ENCODE data around the gene PIP5K1C. TPM values are rescaled to one million over a fixed set of nuclear protein-coding genes. Genes with fewer than 3 reads are reported as not detected.
A peak's percentile ranks its signal among the peaks of the same experiment; 100 is the strongest.

PIP5K1C gene
- total RNA-seq, 1 donor from 2014 or later, result 75.7 TPM

DNA sequence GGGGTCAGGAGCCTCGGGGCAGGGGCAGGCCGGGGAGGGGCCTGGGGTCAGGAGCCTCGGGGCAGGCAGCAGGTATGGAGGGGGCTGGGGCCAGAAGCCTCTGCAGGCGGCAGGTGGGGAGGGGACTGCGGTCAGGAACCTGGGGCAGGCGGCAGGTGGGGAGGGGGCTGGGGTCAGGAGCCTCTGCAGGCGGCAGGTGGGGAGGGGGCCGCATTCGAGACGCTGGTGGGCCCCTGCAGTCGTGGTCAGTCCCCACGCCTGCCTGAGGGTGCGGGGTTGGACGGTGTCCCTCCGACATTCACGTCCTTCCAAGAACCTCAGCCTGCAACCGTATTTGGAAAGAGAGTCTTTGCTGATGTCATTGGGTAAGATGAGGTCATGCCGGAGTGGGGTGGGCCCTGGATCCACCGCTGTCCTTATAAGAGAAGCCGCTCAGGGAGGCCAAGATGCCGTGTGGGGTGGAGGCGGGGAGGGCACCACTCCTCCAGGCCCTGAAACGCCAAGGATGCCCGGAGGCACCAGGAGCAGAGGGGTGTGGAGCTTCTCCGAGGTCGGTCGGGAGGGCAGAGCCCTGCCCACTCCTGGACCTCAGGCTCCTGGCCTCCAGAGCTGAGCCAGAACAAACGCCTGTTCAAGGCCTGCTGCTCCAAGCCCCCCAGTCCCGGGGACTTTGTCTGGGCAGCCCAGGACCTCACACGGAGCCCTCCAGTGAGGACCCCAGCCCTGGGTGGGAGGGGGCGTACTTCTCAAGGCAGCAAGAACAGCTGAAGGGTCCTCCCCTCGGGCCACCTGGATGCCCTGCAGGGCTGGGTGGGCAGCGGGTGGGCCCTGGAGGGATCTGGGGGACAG, 30.1 kb downstream of the PIP5K1C start:
- TF ChIP-seq, protein P1, sequence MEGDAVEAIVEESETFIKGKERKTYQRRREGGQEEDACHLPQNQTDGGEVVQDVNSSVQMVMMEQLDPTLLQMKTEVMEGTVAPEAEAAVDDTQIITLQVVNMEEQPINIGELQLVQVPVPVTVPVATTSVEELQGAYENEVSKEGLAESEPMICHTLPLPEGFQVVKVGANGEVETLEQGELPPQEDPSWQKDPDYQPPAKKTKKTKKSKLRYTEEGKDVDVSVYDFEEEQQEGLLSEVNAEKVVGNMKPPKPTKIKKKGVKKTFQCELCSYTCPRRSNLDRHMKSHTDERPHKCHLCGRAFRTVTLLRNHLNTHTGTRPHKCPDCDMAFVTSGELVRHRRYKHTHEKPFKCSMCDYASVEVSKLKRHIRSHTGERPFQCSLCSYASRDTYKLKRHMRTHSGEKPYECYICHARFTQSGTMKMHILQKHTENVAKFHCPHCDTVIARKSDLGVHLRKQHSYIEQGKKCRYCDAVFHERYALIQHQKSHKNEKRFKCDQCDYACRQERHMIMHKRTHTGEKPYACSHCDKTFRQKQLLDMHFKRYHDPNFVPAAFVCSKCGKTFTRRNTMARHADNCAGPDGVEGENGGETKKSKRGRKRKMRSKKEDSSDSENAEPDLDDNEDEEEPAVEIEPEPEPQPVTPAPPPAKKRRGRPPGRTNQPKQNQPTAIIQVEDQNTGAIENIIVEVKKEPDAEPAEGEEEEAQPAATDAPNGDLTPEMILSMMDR (IDR thresholded peaks at IDR 0.05), result no peak
- Mint-ChIP-seq H3K4me1 (ENCODE audit: unreplicated experiment) (peaks cover 63% of the 10 kb centered on the region), H3K9me3 (ENCODE audit: unreplicated experiment) (no peaks in the 10 kb centered on the region), H3K36me3 (ENCODE audit: unreplicated experiment) (no peaks in the 10 kb centered on the region), H3K27me3 (ENCODE audit: unreplicated experiment) (no peaks in the 10 kb centered on the region), H3K4me3 (ENCODE audit: unreplicated experiment) (peak overlapping the region; percentile 35), H3K27ac (ENCODE audit: unreplicated experiment) (peak overlapping the region; percentile 97)
- DNase-seq (ENCODE audit: extremely low spot score, unreplicated experiment), result no peak

GRCh38 chr19:3669082-3669946, 31.0 kb downstream of the PIP5K1C start:
- H3K9me3 Mint-ChIP-seq (ENCODE audit: unreplicated experiment), result no peaks in the 10 kb centered on the region
- peaks cover 57% of the 10 kb centered on the region for H3K4me1 Mint-ChIP-seq (ENCODE audit: unreplicated experiment)
- peak overlapping the region; percentile 97 for H3K27ac Mint-ChIP-seq (ENCODE audit: unreplicated experiment)
- no peak for DNase-seq (ENCODE audit: extremely low spot score, unreplicated experiment)
- no peaks in the 10 kb centered on the region for H3K36me3 Mint-ChIP-seq (ENCODE audit: unreplicated experiment)
- TF ChIP-seq, protein P1 (IDR thresholded peaks at IDR 0.05), result no peak
- H3K4me3 Mint-ChIP-seq (ENCODE audit: unreplicated experiment), result peak overlapping the region; percentile 42
- H3K27me3 Mint-ChIP-seq (ENCODE audit: unreplicated experiment), result no peaks in the 10 kb centered on the region

DNA sequence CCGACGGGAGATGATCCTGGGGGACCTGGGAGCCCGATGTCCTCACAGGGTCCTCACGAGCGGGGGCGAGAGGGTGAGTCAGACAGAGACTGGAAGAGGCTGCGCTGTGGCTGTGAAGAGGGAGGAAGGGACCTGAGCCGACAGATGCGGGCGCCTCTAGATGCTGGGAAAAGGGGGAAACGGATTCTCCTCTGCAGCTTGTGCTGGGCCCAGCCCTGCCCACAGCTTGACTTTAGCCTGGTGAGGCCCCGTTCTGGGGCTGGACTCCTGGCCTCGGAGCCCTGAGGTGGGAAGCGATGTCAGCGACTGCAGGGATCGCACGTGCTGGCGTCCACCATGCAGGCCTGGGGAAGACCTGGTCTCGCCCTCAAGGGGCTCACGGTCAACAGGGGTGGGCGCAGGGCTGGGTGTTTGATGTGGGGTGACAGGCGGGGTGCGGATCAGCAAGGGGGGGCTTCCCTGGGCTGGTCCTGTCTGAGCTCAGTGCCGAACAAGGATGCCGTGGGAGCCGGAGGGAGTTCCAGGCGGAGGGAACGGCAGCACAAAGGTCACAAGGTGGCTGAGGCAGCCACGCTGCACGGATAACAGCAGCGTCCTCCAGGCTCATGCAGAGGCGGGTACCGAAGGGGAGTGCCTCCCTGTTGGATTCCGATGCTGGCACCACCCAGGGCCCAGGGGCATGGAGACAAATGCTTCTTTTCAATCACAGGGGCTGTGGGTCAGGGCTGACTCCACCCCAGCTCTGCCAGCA, 31.8 kb downstream of the PIP5K1C start:
- TF ChIP-seq, protein P1 (IDR thresholded peaks at IDR 0.05), result no peak
- Mint-ChIP-seq H3K4me3 (ENCODE audit: unreplicated experiment) (no peak overlapping the region), H3K36me3 (ENCODE audit: unreplicated experiment) (no peaks in the 10 kb centered on the region), H3K27ac (ENCODE audit: unreplicated experiment) (peak overlapping the region; percentile 97), H3K27me3 (ENCODE audit: unreplicated experiment) (no peaks in the 10 kb centered on the region), H3K9me3 (ENCODE audit: unreplicated experiment) (no peaks in the 10 kb centered on the region), H3K4me1 (ENCODE audit: unreplicated experiment) (peaks cover 55% of the 10 kb centered on the region)
- no peak for DNase-seq (ENCODE audit: extremely low spot score, unreplicated experiment)

- Mint-ChIP-seq H3K4me3 (ENCODE audit: unreplicated experiment) (no peak overlapping the region), H3K36me3 (ENCODE audit: unreplicated experiment) (peaks cover 6% of the 10 kb centered on the region), H3K27ac (ENCODE audit: unreplicated experiment) (peak overlapping the region; percentile 97), H3K4me1 (ENCODE audit: unreplicated experiment) (peaks cover 52% of the 10 kb centered on the region), H3K9me3 (ENCODE audit: unreplicated experiment) (no peaks in the 10 kb centered on the region), H3K27me3 (ENCODE audit: unreplicated experiment) (no peaks in the 10 kb centered on the region)
- DNase-seq (ENCODE audit: extremely low spot score, unreplicated experiment), result no peak
- TF ChIP-seq, protein P1 (IDR thresholded peaks at IDR 0.05), result no peak
These were observed 32.5 kb downstream of the PIP5K1C start for GRCh38 chr19:3667766-3668165.
